HG03139 (cell line): ENCODE measurements around the gene COL18A1.
"Not testable (repeated sequence)": the region's sequence is repeated elsewhere in the genome, so short reads cannot be mapped to it uniquely, and the experiment has no call there.

Experiments
- ATAC-seq: cut with Tn5 transposase; IDR thresholded peaks from one replicate; pipeline ENCODE4 v1.9.1; 2021; ENCODE audit not compliant: unreplicated experiment

Gene COL18A1

DNA sequence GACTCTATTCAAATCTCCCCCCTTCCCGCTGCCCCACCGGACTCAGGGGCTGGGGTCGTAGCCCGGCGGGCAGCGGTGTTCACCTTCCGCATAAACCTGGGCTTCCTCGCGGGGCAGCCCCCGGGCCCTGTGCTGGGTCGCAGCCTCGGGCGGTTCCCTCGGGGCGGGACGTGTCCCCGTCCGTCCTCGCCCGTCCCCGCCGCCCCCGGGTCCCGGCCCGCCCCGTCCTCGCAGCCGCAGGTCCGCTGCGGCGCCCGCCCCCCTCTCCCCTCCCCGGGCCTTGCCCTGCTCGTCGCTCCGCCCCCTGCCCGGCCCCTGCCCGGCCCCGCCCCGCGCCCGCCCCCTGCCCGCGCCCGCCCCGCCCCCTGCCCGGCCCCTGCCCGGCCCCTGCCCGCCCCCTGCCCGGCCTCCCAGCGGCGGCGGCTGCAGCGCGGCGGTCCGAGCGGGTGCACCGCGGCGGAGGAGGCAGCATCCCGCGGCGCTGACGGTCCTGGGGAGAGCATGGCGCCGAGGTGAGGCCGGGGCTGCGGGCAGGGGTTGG, at the start of gene COL18A1:
COL18A1 (plus strand) TSS at position 436 of the 541 bp plus-strand sequence; CDS start at position 502, 66 bp downstream.
- ATAC-seq = no peak

DNA sequence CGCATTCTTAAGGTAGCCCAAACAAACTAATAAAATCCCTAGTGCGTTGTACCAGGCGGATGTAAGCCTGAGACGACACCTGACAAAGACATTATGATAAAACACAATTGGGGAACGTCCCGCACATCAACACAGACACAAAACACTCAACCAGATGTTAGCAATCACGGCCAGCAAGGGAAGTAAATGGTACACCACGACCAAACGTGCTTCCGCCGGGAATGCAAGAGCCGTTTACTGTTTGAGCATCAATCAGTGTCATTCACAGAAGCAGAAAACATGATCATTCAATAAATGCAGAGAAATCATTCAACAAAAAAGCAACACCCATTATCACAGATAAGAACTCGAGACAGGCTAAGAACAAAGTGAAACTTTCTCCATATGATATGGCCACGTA, 49.4 kb upstream of the COL18A1 start:
- no peak for ATAC-seq

DNA sequence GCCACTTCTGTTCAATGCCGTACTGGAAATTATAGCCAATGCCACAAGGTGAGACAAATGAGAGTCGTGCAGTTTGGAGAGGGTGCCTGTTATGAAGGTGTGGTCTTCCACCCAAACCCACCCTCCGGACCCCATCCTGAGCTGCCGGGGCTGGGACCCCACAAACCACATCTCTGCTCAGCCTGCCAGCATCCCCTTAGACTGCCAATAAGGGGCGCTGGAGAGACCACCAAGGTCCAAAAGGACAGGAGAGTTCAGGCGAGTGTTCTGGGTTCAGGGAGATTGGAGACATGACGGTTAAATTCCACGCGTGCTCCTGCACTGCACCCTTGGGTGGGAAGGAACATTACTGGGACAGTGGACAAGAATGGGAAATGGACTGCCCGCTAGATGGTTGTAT, 48.7 kb upstream of the COL18A1 start:
- ATAC-seq = no peak

DNA sequence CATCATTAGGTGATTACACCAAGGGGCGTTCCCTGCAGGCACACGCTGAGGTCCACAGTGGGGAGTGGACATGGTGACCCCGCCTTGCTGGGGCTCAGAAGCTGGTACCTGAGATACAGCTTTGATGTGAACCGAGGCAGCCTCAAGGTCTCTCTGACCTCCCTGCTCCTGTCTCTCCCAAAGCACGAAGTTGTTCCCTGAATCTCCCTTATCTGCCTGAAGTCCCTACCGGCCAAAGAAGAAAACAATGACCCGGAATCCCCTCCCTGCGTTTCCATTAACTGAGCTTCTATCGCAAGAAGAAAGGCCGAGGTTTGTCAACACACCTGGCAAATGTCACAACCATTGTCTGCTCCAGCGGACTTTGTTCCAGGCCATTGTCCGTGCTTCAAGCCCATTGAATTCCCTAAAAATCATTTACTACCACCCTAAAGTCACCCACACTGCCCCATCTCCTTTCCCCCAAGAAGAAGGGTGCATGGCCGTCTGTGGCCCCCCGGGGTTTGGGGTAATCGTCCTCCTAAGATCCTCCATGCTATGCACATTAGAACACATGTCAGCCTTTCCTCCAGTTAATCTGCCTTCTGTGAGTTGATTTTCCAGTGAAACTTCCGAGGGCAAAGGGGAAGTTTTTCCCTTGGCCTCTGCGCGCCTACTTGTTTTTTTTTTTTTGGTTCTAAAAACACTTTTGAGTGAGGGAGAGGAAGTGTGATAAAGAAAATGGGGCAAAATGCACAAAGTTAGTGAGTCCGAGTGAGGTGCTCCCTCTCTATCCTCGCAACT, 48.1 kb upstream of the COL18A1 start:
- ATAC-seq = no peak

DNA sequence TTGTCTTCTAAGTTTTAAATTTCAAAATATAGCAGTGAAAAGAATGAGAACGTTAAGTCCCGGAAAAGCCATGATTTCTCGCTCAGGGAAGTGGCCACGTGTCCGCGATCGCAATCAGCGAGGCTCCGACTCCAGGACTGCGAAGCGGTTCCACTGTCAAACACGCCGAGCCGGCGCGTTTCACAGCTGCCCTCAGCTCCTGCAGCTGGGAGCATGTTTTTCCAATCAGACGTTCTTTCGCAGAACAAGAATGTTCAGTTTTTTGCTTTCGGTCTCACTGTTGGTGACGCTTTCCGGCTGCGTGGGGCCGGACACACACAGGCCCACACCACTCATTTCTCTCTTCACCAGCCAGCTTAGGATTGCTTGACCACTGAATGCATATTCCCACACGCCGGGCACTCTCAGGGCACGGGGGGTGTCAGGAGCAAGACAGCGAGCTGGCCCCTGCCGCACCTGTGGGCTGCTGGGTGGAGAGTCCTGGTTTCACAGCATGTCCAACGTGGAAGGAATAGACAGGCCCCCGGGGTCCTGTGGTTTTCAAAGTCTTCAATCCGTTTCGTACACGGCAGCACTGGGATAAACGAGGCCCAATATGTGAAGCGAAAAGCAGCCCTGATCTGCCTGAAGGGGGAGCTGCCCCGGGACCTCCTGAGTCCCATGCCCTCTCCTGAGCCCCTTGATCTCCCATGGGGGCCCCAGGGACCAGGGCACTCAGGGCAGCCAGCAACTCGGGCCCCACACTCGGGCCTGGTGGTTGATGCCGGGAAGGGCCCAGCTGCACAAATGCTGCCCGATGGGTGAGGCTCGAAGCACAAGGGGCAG, 47.3 kb upstream of the COL18A1 start:
- ATAC-seq = no peak

DNA sequence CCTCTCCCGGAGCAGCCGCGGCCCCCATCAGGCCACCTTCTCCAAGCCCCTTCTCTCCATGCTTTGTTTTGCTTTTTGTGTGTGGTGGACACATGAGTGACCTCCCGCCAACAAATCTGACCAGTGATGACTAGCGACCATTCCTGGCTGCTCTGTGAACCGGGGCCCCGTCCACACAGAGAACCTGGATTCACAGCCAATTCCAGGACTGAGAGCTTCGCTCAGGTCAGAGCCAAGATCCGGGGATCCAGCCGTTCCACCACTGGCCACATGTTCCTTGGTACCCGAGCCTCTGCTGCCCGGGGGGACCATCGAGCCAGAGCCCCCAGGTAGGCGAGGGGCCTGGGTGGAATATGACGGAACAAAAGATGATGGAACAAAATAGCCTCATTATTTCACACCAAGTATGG, 46.7 kb upstream of the COL18A1 start:
- ATAC-seq = no peak

DNA sequence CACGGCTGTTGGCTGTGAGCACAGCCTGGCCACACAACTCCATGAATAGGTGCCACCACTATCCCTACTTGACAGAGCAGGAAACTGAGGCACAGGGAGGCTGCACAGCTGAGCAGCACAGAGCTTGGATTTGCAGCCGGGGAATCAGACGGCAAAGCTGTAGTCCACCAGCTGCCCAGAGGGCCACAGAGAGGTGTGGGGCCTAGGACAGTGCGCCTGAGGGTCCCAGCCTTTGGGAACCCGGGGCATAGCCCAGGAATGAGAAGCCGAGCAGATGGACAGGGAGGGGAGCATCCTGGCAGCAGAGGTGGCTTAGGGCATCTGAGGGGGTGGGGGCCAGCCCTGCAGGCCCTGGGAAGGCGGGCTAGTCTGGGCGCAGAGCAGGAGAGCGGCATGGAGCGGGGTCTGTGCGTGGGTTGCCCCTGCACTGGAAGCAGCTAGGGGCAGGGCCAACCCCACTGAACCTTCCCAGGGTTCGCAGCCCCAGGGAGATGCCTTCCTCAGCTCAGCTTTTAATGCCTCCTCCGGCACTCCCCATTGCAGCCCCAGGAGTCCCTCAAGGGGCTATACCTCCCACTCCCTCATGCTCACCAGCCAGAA, 46.2 kb upstream of the COL18A1 start:
- no peak for ATAC-seq

DNA sequence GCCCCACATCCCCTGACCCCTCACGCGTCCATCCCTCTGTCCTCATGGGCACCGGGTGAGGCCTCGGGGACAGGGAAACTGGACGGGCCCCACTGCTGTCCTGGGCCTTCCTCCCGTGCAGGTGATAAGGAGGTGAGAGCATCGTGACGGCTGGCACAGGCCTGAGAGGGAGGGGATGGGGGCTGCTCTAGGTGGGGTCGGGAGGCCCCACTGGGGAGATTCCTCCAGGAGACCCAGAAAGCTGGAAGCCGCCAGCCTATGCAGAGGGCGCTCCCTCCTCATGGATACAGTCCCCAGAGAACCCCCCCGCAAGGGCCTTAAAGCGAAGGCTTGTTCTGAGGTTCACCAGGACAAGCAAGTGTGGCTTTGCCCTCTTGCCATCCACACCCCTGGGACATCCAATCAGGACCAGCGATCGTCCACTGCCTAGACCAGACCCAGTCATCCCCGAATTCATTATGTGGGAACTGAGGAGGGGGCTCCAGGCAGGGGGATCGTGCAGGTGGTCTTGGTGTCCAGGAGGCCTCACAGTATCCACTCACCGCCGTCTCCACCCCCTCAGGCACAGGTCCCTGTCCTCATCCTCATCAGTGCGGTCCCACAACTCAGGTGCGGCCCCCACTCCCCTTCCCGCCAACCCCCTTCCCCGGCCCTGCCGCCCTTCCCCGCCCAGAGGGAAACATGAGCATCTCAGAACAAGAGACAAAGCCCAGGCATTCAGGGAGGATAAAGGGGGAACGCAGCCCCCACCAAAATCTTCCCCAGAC, 45.3 kb upstream of the COL18A1 start:
- ATAC-seq = no peak

DNA sequence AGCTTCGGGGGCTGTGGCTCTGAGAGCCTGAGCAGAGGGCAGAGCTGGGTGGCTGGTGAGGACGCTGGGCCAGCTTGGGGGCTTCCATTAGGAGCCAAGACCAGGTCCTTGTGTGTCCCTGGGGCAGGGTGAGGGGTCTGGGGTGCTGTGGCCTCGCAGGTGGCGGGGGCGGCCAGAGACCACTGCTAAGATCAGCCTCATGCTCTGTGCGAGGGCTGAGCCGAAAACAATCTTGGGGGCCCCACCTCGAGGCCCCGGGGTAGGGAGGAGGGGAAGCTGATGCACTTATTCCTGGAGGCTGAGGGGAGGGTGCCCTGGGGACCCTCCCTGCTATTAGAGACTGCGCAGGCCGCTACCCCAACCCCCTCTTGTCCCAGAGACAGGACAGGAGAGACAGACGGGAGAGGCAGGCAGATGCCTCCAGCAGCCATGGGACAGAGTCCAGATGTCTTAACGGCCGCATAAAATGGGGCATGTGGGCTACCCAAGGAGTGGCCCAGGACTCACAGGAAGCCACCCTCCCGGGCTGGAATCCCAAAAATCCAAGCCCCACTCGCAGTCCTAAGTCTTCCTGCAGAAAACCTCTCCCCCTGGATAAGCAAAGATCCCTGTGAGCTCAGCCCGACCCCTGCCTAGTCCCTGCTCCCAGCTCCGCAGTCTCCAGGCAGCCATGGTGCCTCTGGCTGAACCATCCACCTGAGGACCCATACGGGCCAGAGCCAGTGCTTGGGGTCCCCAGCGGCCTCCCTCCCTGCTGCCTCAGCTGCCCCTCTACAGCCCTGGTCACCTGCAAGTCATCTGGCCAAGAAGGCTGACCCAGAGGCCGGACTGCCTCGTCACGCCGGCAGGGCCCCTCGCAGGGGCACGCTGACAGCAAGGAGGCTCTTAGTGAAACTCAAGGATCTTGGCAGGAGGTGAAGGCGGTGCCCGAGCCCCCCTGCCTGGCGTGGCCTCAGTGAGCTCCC, 43.6 kb upstream of the COL18A1 start:
- no peak for ATAC-seq

DNA sequence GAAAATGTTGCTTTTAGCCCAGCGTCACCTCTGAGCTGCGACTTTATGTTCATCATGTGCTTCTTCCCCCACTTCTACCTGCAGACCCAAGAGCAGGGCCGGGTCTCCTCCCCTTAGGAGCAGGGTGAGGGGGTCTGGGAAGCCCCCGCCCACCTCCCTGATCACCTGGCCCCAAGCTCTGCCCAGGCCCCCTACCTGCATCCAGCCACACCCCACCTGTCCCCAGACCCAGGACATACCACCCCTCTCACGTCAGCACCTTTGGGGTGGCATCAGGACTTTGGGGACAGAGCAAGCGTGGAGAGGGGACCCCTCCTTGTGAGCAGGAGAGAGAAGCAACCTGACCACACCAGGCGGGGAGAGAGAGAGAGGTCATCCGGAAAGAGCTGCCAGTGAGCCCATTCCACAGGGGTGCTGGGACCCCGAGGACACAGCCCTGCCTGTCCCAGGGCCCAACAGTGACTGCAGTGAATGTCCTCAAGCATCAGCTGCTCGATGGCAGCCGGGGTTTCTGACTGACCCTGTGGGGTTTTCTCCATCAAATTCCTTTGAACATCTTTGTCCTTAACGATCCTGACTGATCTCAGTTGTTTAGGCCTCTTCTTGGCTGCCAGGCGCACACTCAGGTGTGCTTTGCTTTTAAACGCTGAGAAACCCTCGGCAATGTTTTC, 42.8 kb upstream of the COL18A1 start:
- ATAC-seq = no peak

DNA sequence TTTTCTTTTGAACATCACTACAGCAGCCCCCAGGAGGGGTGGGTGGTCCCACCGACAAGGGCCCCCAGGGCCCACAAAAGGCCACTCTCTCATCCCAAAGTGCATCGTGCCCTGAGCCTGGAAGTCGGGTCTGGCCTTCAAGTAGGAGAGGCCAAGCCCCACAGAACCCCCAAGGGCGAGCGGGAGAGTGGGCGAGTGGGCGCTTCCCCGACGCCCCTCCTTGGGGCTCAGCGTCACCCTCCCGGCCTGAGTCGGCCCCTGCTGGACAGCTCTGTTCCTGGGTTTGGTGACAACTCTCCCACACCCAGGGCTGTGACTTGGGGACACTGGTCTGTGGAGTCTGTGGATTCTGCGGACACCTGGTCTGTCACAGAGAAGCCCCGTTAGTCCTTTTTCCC, 42.2 kb upstream of the COL18A1 start:
- no peak for ATAC-seq

DNA sequence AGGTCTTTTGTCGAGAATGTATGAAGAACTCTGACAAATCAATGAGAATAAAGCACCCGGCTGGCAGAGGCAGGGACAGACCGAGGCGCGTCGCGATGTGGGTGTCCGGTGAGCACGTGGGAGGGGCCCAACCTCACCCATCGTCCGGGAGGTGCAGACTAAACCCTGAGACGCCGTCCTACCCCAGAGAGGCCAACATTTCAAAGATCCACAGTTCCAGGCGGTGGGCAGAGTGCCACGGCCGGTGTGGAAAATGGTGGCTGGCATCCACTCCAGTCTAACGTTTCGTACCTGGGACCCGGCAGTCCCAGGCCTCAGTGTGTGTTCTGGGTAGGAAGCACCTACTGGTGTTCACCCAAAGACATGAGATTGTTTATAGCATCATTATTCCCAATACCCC, 41.7 kb upstream of the COL18A1 start:
- ATAC-seq = not testable (repeated sequence)

DNA sequence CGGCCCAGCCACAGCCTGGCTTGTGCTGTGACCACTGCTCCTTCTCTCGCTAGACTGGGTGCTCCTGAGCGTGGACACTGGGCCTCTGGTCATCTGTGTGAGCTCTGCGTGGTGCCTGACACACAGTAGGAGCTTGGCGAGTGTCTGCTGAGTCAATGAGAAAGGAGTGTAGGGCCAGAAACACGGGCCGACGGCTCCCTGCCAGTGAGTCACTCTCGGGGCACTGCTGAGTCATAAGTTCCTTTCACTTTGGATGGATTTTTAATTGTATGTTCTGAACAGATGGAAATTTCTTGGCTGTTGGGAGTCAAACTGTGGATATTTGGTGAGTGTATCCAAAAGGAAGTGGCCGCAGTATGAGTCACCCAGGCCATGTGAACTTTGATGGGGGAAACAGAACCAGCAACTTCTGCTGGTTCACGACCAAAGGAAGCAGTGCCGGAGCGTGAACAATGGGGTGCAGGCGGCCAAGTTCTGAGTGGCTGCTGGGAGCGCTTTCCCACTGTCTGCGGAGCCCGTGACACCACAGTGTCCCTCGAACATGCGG, 41.0 kb upstream of the COL18A1 start:
- ATAC-seq = no peak

DNA sequence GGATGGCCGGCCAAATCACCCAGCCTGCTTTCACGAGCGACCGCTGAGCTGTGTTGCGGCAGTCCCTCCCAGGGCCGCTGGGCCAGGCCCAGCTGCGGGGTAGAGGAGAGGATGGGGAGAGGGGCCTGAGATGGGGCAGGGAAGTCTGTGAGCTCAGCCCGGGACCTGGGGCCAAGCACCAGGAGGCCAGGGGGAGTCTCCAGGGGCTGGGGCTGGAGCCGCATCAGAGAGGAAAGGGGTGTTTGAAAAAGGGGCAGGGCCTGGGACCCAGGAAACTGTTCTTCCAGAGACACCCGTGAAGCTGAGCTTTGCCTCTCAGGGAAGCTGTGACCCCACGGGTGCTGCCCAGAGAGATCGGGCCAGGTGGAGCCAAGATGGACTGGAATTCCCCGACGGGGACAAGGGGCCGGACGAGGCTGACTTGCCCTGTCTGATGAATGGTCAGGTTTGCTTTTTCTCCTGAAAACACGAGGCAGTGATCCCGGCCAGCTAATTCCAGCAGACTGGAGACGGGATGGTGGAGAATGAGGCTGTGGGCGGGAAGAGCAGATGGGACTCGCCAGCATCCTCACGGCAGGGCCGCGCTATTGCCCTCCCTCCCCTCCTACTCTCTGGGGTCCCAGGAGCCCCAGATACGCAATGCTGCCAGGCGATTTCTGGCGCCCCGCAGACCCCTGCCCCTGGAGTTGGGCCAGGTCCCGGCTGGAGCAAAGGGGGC, 40.3 kb upstream of the COL18A1 start:
- no peak for ATAC-seq

DNA sequence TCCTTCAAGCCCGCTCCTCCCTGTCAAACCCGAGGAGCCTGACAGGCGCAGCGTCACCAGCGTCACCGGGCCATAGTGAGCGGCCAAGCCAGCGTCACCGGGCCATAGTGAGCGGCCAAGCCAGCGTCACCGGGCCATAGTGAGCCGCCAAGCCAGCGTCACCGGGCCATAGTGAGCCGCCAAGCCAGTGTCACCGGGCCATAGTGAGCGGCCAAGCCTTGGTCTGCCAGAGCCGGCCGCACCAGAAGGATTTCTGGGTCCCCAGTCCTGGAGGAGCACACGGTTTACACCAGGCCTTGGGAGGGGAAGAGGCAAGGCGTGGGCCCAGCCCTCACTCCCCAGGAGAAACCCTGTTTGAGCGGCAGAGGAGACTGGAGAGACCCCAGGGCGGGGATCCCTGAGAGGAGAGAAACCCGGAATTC, 39.8 kb upstream of the COL18A1 start:
- no peak for ATAC-seq

DNA sequence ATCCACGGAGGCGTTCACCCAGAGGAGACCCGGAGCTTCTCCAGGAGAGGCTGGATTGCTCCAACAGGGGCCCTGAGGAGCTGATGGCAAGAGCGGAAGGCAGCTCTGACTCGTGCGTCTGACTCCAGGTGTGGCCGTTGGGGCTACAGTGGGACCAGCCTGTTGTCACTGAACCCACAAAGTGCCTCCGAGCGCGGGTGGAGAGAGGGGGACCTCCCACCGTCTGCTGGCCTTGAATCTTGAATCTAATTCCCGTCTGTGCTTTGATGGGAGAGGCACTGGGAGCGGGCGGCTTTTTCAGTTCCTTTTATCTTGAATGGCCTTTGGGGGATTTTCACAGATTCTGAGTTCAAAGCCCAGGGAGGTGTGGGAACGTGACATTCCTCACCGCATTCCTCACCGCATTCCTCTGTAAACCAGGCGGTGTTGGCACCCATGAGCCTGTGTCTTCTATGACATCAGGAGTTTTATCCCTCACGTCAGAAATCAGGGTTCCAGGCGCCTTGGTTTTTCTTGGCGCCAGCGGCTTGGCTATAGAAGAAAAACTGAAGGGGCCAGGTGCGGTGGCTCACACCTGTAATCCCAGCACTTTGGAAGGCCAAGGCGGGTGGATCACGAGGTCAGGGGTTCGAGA, 39.2 kb upstream of the COL18A1 start:
- no peak for ATAC-seq

DNA sequence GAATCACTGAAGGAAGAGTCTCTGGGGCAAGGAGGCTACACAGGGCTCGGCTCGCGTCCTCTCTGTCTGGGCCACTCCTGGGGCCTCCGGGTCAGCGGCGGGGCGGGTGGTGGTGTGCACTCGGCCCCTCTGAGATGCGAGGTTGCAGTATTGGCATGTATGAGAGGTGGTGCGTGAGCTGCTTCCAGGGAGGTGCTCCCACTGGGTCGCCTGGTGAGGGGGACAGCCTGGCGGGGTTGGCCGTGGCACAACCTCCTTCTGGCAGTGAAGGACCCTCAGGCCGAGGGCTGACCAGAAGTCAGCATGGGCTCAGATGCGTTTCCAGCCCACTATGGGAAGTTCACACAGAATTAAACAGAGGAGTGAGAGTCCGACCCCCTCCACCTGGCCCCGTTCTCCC, 38.5 kb upstream of the COL18A1 start:
- no peak for ATAC-seq

DNA sequence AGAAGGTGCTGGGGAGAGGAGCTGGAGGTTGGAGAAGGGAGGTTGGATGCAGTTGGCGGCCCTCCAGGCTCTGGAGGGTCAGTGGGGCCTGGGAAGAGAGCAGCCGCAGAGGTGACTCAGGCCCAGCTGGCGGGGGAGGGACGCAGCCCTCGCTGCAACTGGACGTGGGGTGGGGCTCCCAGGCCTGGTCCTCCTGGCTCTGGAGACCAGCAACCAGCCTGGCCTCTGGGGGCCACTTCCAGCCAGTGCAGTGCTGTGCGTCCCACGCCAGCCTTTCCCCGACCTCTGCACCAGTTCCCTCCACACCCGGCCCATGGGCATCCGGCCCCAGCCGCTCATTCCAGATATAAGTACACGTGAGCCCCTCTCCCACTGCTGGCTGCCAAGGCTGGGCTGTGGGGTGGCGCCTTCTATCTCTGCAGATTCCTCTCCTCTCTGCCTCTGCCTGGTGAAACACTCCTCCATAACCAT, 38.0 kb upstream of the COL18A1 start:
- ATAC-seq = no peak
